RKO (cell line): Measurements from ENCODE around the gene RASL10A.

Experiments used
- DNase-seq: peaks from one replicate; pipeline ENCODE4 v3.0.0-alpha.2; 2016; ENCODE audit warnings: low spot score

Gene RASL10A

DNA sequence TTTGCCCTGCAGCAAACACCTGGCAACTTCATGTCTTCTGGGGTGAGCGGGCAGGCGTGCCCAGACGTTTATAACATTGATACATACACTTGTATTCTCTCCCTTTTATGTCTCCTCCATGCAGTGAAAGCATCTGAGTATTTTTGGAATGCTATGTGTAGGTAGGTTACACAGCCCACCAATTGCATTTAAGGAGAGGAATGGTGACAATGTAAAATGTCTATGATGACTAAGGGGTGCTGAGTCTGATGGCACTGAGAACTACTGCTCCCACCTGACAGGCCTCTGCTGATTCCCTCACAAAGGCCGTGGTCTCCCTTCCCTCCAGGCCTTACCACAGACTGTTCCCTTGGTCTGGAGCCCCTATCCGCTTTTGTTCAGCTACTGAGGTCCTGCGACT, 22.9 kb upstream of the RASL10A start:
- DNase-seq: no peak

DNA sequence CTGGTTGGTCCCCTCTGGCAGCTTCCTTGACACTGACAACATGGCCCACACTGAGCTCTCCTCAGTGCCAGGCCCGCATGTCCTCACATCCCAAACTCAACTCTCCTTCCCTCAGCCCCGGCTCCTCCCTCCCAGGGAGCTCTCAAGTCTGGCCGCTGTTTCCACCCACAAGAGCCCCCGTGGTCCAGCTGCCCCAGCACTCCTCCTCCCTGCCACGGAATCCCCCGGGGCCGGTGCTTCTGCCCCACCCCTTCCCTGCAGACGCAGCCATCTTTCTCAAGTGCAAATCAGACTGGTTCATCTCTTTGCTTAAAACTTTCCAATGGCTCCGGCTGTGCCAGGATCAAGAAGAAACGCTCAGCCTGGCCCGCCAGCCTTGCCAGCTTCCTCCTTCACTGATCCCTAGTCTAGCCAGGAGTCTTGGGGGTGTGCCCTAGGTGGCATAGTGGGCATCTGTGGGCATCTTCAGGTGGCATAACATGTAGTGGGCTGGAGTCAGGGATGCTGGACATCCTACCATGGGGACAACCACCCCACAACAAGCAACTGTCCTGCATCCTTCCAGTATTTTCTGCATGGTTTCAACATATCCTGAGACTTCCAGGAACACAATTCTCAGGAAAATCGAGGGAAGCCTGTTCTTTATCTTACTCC, 22.3 kb upstream of the RASL10A start:
- no peak for DNase-seq

DNA sequence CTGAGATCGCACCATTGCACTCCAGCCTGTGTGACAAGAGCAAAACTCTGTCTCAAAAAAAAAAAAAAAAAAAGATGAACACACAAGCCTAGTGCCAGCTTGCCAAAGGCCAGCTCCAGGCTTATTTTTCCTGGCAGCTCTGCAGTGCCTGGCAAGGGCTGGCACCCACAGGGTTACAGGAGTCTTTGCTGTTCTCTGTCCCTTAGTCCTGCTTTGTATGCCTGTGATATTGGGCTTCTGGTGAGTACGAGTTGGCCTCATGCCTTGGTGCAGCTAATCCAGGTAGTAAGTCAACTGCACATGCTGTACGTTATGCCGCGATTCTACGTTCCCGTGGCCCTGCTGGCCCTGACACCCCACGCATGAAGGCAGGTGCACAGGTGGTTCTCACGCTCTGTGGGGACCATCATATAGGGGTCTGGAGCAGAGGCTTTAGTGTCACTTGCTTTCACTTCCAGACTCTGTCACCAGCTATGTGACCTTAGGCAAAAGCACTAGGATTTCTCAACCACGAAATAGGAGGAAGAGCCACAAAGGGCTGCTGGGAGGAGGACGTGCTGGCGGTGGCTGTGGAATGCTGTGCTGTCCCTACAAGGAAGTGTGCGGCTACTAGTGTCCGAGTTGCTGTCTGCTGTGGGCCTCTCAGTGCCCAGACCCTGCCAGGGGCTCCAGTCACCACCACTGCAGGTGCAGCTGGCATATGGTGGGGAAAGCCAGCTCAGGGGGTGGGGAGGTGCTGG, 21.4 kb upstream of the RASL10A start:
- no peak for DNase-seq

DNA sequence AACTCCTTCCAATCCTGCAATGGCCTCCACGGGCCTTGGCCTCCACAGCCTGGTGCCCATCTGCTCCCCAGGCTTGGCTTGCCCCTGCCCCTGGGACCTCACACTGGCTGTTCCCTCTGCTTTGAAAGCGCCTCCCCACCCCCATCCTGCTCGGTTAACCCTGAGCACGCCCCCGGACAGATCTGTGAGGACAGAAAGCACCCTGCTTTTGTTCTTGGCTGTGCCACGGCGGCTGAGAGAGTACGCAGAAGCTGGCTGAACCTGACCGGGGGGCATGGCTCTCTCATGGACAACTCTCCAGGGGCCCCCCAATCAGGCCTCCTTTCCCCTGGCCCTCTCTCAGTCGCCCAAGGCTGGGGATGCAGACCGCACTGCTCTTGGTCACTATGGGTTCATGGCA, 20.2 kb upstream of the RASL10A start:
- DNase-seq: no peak

DNA sequence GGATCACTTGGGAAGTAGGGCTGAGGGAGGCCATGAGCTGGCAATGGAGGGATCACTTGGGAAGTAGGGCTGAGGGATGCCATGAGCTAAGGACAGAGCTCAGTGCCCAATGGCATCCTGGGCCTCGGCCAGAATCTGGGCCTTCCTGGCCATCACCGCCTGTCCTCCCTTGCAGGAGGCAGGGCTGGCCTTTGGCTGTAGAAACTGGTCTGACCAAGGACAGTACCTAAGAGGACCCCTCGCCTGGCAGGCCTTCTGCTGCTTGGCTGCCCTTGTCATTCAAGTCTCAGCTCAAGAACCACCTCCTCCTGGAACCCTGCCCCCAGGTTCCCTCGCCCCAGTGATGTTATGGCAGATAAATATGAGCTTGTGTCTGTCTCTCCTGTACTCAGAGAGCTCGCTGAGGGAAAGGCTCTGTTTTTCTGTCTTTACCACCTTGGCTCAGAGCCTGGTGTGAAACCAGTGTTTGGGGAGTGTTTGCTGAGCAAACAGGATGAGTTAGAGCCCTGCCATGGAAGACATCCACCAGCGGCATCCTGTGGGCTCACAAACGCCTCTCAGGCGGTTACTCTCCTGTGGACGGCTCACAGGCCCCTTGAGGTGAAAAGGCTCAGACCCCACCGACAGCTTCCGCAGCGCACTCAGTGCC, 19.3 kb upstream of the RASL10A start:
- no peak for DNase-seq

DNA sequence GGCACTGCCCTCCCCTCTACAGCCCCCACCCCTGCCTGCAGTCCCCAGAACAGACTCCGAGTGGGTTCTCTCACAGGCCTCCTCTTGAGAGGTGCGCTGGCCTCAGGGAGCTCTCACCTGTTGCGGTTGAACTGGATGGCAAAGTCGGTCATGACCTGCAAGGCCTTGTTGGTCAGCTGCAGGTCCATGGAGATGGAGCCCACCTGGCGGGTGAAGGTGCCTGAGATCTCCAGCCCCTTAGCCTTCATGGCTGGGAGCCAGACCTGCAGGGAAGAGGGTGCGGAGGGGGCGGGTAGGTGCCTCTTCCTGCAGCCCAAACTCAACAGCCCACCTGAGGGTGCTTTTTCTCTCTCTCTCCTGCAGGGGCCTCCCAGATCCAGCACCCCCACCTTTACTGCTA, 18.7 kb upstream of the RASL10A start:
- no peak for DNase-seq

DNA sequence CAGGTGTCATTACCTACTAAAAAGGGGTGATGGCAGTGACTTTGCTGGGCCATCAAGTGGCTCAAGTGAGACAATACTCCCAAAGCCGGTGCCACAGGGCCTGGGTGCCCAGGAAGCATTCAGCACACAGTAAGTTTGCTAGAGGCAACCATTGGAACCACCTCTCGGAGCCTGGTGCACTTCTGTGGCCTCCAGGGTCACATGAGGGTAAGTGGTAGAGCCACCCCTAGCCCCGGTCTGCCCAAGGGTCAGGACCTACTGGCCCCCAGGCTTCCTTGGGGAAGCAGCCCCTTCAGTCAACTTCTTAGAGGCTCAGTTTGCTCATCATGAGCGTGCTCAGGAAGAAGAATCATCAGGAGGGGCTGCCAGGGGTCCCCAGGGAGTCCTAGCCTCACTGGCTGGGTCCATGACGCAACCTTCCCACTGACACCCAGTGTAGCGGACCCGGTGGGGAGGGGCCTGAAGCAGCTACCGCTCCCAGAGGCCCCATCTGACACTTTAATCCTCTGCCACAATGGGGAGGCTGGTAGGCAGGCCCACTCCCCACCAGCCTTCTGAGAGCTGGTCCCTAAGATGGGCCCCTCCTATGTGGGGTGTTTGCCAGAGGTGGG, 17.5 kb upstream of the RASL10A start:
- DNase-seq: no peak

DNA sequence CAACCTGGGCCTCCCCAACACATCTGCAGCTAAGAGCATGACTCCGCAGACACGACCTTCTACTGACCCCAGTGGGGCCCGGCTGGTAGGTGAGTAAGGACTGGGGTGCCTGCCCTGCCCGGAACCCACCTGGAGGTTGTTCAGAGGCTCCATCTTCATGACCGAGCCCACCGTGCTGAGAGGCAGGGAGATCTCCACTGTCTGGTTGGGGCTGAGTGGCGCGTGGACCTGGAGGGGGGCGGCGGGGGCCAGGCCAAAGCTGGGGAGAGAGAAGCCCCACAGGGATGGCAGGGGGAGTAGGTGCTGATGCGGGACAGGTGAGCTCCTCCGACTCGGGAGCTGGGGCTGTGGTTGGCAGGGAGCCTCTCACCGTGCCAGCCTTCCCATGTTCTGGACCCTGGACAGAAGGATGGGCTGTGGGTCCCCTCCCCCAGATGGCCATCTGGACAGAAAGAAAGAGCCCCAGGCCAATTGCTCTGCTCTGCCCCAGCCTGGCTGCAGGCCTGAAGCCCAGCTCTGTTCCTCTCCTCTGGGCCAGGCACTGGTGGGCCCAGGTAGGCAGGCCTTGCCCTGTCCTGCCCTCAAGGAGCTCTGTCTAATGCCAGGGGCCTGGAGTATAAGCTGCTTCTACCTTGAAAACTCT, 16.3 kb upstream of the RASL10A start:
- no peak for DNase-seq

DNA sequence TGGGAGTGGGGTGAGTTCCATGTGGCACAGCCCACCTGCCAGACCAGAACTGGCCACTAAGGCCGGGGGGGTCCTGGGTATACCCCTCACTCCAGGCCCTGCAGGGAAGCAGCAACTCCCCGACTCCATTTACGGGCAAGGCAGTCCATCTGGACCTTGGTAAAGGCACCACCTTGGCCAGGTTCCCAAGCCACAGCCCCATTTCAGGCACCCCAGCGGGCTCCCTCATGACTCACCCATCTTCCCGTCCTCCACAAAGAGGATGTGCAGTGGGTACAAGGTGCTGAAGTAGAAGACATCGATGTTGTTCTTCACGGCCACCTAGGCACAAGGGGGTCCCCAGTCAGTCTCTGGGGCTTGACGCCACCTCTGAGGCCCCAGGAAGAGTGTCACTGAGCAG, 15.7 kb upstream of the RASL10A start:
- DNase-seq: no peak

DNA sequence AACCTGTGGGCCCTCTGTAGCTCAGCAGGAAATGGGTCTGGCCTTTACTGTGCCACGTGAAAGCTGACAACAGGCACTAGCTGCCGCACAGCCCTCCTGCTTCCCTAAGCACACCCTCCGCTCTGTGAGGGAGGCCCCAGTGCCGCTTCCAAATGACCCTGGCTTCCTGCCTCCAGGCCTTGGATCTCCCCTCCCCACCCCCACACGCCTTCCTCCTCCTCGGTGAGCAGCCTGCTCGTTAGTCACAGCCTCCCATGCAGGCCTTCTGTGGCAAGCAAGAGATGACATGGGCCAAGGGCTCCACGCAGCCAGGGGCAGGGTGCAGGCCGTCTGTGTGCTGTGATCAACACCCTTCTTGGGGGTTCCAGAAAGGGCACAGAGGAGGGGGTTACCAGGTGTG, 15.3 kb upstream of the RASL10A start:
- DNase-seq: no peak

DNA sequence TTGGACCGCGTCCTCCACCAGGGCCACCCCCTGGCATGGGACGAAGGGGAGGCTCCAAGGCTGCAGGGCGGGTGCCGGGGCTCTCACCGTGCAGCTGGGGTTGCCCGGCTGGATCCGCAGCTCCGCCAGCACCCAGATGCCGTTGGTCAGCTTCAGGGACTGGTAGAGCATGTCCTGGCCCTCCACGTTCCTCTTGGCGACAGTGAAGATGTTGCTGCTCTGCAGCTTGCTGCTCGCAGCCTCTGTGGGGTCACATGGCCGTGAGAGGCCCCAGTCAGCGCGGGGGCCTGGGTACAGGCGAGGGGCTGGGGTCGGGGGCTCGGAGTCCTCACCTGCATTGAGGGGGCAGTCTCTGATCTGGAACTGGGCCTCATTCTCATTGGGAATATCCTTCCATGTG, 14.8 kb upstream of the RASL10A start:
- DNase-seq: no peak

DNA sequence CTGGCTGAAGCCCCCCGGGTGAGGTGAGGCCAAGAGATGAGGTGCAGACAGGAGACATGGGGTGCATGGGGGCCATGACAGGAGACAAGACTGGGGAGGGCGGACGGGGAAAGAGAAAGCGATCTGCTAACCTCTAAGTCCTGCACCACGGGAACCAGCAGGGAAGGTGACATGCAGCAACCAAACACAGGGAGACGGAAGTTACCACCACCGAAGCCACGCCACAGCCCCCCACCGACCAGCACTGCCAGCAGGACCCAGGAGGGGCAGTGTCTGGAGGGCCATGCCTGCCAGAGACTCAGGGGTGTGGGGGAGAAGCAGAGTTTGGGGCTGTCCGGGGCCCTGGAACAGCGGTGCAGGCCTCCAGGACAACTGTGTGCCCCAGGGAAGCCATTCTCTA, 14.1 kb upstream of the RASL10A start:
- DNase-seq: no peak

DNA sequence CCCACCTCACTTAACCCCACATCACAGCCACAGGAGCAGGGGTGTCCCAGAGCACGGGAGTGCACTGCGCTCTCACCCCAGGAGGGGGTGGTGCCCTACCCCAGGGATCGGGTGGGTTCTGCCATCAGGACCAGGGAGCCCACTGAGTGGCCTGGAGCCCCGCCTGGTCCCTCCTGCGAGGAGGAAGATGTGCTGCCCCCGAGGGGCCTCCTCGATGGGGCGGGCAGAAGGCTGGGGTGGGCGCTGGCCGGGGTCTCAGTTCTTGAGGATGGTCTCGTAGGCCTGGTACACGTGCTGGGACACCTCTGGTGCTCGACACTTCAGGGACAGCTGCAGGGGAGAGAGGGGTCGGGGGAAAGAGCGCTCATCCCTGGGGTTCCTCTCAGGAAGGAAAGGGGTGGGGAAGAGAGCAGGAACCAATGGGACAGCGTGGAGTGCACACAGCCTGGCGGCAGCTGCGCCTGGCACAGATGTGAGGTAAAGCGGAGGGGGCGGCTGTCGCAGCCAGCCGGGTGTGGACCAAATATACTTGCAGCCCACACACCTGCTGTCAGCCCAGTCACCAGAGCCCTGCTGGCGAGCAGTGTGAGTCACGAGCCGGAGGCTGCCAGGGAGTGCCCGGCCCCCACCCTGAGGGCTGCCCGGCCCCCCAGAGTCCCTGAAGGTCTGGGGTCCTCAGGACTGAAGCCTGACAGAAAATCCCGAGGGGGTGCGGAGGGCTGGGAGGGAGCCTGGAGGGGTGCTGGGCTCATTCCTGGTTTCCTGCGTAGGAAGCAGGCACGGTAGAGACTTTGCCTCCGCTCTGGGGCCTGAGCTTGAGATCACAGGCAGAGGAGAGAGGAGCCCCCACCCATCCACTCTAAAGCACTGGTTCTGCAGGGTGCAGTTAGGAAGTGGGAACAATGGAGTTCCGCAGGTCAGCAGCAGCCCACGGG, 13.3 kb upstream of the RASL10A start:
- no peak for DNase-seq

DNA sequence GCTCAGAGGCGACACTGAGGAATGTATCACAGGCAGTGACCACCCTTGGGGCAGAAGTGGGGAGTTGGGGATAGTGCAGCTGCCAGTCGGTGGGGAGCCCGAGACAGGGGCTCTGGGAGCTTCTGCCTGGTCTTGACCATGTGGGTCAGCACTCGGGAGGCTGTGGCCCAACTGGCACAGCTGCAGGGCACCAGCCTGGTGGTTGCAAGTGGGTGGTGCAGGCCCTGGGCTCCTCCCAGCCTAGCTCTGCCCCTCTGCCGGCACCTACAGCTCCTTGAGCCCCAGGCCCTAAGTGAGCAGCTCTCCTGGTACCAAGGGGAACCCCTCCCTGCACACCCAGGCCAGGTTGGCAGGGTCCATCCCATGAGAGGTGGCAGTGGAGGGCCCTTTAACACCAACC, 12.6 kb upstream of the RASL10A start:
- no peak for DNase-seq

DNA sequence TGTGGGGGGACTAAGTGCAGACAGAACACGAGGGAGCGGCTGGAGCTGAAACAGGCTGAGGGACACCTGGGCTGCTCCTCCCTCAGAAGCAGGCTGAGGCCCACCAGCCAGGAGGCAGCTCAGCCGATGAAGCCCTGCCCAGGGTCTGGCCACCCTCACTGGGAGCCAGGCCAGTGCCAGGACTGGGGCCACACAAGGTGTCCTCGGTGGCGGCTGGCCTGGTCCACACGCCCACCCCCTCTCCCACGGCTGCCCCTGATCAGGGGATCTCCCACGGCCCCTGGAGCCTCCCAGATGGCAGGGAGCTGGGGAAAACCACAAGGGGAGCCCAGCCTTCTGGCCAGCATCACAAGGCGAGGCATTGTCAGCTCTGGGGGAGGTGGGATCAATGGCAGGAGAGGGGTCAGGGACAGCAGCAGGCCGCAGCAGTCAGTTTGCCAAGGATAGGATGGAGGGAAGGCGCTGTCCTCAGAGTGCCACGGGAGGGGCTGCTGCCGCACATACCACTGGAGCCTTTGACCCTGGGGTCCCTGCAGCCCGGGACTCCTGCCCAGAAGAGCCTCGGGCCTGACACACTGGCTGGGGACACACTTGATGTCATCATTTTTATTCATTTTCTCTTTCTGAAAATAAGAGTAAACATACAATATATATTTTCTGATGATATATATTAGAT, 11.7 kb upstream of the RASL10A start:
- no peak for DNase-seq

DNA sequence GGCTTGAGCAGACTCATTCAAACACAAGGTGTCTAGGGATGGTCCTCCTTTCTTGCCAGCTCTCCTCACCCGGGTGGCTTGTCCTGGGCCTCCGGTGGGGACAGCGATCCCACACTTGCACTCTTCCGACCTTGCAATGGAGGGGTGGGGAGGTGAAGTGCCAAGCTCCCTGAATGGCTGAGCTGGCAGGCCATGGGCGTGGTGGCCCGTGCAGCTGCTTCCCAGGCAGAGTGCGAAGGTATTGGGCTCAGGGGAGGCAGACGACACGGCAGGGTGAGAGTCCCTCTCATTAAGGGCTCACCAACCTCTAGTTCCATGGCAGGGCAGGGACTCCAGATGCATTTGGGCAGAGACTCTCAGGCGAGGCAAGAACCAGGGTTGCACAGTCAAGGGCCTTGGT, 11.0 kb upstream of the RASL10A start:
- no peak for DNase-seq

DNA sequence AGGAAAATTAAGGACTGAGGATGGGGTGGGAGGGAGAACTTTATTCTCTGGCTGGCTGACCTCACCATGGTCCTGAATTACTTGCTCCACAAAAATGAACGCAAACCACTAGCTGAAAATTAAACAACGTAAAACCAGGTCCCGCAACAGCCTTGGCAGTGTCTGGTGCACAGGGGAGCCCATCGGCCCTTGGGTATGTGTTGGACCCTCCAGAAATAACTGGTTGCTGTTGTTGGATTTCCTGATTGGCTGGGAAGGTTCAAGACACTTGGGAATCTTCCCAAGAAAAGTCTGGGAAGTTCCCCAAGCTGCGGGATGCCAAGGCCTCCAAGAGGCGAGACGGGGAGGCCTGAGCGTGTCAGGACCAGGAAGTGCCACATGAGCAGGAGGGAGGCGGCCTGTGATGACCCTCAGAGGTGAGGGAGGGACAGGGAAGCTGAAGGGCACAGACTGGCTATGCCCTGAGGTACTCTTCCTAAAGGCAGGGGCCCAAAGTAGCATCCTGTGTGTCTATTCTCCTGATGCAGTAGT, 10.4 kb upstream of the RASL10A start:
- no peak for DNase-seq

DNA sequence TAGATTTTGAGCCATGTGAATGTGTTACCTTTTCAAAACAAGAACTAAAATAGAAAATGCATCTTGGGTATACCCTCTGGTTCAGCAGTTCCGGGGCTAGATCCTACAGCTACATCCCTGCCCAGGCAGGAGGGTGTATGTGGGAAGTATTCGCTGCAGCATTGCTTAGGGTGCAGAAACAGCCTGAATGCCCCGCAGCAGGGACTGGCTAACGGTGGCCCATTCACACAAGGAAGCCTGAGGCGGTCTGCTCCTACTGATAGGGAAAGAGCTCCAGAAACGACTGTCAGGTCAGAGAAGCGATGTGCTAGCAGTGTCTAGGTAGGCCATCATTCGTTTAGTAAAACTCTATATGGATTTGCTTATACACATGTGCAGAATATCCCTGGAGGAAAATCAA, 9.9 kb upstream of the RASL10A start:
- DNase-seq: no peak

DNA sequence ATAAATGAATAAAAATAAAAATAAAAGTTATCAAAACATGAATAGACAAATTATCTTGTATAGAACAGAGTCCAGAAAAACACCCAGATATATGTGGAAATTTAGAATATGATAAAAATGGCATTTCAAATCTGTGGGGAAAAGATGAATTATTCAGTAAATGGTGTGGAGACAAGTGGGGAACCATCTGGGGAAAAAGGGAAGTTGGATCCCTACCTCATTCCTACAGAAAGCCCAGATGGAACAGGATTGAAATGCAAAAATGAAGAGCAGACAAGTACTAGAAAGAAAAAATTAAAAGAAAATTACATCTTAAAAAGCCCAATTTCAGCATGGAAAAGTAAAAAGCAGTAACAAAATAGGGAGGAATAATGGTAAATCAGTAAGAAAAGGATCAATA, 8.1 kb upstream of the RASL10A start:
- DNase-seq: no peak

DNA sequence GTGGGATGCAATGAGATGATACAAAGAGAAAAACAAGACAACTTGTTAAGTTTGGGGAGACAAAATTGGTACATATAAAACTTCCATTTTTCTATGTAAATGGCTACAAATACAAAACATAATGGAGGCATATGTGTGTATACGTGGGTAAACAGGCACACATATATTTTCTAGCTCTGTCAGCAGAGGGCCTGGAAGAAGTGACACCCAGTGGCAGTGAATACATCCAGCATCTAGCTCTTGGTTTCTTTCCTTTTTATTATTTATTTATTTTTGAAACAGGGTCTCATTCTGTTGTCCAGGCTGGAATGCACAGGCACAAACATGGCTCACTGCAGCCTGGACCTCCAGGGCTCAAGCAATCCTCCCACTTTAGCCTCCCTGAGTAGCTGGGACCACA, 5.0 kb upstream of the RASL10A start:
- peak; percentile 50 for DNase-seq

DNA sequence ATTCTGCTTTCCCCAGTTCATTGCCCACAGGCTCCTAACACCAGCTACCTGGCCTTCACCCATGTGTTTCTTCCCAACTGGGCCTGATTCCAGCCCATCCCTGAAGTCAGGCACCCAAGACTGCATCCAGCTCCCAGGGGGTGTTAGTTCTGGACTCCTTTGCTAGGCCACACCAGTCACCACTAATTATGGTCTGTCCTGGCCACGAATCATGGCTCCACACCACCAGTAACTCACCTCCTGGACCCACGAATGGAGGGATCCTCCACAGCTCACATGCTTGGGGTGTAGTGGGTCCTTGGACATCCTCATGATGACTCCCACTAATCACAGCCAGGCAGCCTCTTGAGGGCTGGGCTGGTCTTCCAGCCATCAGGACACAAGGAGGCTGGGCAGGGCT, 3.6 kb upstream of the RASL10A start:
- DNase-seq: no peak
